A549 (cell line): ENCODE results near the gene PTH2R.
"Not testable (repeated sequence)": the region's sequence is repeated elsewhere in the genome, so short reads cannot be mapped to it uniquely, and the experiment has no call there.

Experiments
- CHD2 ChIP-seq: fragments of 150-350 bp; IDR thresholded peaks from 2 replicates; pipeline ENCODE4 v1.6.1; 2014; ENCODE audit warnings: low read length; ENCODE audit not compliant: partially characterized antibody
- HDAC2 ChIP-seq: fragments of 200-600 bp; sonication (generic); IDR thresholded peaks from 2 replicates; pipeline ENCODE4 v1.6.1; 2016
- JUNB ChIP-seq: fragments of >200 bp; sonication (Bioruptor Twin); formaldehyde crosslinking; IDR thresholded peaks from 2 replicates; pipeline ENCODE4 v1.6.1; 2016
- POLR2A ChIP-seq: IDR thresholded peaks from 2 replicates; pipeline ENCODE4 v1.6.1; 2012; ENCODE audit warnings: mild to moderate bottlenecking, low read length
- SMC3 ChIP-seq: fragments of >200 bp; sonication (Bioruptor Twin); formaldehyde crosslinking; IDR thresholded peaks from 3 replicates; pipeline ENCODE4 v1.6.1; 2018; ENCODE audit warnings: inconsistent platforms
- TF ChIP-seq, protein P1 (sequence below): fragments of >200 bp; sonication (Bioruptor Twin); formaldehyde crosslinking; IDR thresholded peaks from 3 replicates; pipeline ENCODE4 v1.5.1; 2016
- TF ChIP-seq, protein P2 (sequence below): fragments of 200-600 bp; sonication (generic); IDR thresholded peaks from 2 replicates; pipeline ENCODE4 v1.6.1; 2016; ENCODE audit warnings: antibody characterized with exemption, mild to moderate bottlenecking, moderate library complexity
- TF ChIP-seq, protein P3 (sequence below): IDR thresholded peaks from 2 replicates; pipeline ENCODE4 v1.6.1; 2012; ENCODE audit warnings: low read depth, borderline replicate concordance
- TF ChIP-seq, protein P4 (sequence below): fragments of 450-650 bp; IDR thresholded peaks from 2 replicates; pipeline ENCODE4 v1.6.1; 2014; ENCODE audit warnings: antibody characterized with exemption

DNA sequence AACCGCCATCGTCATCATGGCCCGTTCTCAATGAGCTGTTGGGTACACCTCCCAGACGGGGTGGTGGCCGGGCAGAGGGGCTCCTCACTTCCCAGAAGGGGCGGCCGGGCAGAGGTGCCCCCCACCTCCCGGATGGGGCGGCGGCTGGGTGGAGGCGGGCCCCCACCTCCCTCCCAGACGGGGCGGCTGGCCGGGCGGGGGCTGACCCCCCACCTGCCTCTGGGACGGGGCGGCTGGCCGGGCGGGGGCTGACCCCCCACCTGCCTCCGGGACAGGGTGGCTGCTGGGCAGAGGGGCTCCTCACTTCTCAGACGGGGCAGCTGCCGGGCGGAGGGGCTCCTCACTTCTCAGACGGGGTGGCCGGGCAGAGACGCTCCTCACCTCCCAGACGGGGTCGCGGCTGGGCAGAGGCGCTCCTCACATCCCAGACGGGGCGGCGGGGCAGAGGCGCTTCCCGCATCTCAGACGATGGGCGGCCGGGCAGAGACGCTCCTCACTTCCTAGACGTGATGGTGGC, 29.2 kb upstream of the PTH2R start:
- TF ChIP-seq JUNB, CHD2, HDAC2, POLR2A, SMC3: not testable (repeated sequence)
- TF ChIP-seq, protein P1, sequence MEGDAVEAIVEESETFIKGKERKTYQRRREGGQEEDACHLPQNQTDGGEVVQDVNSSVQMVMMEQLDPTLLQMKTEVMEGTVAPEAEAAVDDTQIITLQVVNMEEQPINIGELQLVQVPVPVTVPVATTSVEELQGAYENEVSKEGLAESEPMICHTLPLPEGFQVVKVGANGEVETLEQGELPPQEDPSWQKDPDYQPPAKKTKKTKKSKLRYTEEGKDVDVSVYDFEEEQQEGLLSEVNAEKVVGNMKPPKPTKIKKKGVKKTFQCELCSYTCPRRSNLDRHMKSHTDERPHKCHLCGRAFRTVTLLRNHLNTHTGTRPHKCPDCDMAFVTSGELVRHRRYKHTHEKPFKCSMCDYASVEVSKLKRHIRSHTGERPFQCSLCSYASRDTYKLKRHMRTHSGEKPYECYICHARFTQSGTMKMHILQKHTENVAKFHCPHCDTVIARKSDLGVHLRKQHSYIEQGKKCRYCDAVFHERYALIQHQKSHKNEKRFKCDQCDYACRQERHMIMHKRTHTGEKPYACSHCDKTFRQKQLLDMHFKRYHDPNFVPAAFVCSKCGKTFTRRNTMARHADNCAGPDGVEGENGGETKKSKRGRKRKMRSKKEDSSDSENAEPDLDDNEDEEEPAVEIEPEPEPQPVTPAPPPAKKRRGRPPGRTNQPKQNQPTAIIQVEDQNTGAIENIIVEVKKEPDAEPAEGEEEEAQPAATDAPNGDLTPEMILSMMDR = not testable (repeated sequence)
- TF ChIP-seq, protein P2, sequence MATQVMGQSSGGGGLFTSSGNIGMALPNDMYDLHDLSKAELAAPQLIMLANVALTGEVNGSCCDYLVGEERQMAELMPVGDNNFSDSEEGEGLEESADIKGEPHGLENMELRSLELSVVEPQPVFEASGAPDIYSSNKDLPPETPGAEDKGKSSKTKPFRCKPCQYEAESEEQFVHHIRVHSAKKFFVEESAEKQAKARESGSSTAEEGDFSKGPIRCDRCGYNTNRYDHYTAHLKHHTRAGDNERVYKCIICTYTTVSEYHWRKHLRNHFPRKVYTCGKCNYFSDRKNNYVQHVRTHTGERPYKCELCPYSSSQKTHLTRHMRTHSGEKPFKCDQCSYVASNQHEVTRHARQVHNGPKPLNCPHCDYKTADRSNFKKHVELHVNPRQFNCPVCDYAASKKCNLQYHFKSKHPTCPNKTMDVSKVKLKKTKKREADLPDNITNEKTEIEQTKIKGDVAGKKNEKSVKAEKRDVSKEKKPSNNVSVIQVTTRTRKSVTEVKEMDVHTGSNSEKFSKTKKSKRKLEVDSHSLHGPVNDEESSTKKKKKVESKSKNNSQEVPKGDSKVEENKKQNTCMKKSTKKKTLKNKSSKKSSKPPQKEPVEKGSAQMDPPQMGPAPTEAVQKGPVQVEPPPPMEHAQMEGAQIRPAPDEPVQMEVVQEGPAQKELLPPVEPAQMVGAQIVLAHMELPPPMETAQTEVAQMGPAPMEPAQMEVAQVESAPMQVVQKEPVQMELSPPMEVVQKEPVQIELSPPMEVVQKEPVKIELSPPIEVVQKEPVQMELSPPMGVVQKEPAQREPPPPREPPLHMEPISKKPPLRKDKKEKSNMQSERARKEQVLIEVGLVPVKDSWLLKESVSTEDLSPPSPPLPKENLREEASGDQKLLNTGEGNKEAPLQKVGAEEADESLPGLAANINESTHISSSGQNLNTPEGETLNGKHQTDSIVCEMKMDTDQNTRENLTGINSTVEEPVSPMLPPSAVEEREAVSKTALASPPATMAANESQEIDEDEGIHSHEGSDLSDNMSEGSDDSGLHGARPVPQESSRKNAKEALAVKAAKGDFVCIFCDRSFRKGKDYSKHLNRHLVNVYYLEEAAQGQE = not testable (repeated sequence)
- TF ChIP-seq, protein P3, sequence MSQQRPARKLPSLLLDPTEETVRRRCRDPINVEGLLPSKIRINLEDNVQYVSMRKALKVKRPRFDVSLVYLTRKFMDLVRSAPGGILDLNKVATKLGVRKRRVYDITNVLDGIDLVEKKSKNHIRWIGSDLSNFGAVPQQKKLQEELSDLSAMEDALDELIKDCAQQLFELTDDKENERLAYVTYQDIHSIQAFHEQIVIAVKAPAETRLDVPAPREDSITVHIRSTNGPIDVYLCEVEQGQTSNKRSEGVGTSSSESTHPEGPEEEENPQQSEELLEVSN = not testable (repeated sequence)
- TF ChIP-seq, protein P4, sequence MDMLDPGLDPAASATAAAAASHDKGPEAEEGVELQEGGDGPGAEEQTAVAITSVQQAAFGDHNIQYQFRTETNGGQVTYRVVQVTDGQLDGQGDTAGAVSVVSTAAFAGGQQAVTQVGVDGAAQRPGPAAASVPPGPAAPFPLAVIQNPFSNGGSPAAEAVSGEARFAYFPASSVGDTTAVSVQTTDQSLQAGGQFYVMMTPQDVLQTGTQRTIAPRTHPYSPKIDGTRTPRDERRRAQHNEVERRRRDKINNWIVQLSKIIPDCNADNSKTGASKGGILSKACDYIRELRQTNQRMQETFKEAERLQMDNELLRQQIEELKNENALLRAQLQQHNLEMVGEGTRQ = not testable (repeated sequence)
